ENCODE results near the gene DNAL1.

Gene DNAL1

DNA sequence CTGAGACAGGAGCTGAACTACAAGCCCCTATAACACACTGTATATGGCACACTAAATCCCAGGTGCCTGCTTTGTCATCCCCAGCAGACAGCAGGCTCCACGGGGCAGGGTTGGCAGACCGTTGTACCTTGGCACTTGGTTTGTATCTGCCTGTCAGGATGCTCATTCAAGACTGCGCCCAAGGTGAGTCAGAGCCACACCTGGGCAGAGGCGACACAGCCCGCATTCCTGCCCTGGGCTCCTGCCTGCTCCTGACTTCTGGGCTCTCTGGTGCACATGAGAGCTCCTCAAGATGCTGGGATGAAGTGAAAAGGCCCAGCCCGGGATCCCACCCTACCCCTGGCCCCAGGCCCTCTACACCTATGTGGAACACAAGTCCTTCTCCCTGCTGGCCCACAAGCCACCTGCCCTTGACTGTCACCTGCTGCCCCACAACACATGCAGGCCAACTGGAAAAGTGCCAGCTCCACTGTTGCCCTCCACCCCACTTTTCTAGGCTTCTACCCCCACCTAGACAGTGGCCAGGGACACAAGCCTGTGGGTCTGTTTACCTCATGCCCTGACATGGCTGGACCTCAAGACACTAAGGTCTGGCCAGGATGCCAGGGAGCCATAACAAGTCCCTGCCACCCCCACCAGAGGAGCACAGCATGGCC lies 100.2 kb downstream of the DNAL1 start:
- no peak for DNase-seq

DNA sequence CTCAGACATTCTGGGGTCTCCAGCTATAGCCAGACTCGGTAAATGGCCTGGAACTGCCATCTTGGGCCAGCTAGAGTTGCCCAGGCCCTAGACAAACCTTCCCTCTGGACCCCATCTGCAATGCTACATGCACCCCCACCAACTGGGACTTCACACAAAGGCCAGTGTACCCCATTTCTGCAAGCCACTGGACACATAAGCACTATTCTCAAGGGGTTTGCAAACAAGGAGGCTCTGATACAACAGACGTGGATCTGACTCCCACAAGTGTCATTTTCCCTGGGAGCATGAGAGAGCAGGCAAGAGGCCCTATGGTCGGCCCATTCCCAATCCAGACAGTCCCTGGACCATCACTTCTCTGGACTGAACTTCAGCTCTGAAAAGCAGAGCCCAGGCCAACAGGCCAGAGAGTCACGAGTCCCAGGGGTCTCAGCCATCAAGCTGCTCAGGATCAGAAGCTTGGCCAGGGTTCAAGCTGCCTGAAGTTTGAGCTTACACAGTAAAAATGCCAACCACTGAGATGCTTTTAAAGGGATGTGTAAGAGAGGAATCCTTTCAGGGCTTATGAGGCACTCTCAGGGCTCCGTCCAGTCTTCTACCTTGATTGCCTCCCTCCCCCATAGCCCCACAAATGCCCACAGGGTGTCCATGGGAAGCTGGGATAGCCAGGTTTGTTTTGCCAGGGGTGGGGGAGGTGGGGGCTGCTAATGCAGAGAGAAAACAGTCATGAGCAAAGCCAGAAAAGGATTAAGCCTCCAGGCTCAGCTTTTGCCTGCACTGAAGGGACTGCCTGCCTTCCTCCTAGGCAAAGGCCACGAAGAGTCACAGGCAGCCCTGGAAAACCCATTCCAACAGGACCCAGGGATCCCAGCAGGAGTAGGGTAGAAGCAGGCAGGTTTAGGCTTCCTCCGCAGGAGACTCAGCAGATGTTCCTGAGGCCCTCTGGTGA lies 101.1 kb downstream of the DNAL1 start:
- DNase-seq: no peak

DNA sequence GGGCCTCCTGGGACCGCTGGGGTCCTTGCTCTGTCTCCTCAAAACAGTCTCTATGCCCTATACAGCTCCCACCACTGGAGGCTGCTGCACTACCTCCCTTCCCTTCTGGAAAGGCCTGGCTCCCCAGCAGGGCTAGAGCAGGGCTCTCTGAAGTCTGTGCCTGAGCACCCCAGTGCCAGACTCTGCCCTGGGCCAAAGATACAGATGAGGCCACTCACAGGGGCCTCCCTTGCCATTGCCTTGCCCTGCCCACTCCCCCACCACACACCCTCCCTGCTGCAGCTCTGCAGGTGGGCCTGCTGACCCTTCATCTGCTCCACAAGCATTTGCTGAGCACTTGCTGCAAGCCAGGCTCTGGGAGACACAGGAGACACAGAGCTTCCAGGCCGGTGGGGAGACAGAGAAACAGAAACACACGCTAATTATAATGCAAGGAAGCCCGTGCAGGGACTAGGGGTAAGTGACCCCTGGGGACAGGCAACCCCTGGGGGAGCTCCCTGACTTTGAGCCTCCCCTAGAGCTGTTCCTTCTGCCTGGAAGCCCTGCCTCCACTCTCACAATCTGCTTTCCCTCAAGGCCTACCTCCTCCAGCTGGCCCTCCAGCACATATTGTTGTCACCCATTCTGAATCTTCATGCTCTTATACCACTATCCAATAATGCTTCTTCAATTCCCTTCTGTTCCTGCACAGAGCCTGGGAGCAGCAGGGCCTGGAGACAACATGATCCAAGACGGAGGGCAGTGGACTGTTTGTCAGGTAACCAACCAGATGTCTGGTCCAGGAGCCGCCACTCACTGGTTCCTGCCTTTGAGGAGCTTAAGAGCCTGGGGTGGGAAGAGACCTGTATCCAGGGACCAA lies 102.0 kb downstream of the DNAL1 start:
- DNase-seq: no peak

- DNase-seq: no peak
Measured at GRCh38 chr14:73747379-73748211, 102.8 kb downstream of the DNAL1 start.

DNA sequence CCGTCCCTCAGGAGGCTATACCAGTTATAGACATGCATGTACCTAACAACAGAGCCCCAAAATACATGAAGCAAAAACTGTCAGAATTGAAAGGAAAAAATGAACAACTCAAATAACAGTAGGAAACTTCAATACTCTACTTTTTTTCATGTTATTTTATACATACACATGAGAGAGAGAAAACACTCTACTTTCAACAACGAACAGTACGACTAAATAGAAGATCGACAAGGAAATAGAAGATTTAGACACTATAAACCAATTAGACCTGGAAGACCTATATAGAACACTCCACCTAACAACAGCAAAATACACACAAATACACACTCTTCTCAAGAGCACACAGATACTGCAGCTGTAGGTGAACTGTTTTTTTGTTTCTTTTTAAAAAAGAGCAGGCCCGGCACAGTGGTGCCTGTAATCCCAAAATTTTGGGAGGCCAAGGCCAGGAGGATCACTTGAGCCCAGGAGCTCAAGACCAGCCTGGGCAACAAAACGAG lies 104.1 kb downstream of the DNAL1 start:
- no peak for DNase-seq

DNA sequence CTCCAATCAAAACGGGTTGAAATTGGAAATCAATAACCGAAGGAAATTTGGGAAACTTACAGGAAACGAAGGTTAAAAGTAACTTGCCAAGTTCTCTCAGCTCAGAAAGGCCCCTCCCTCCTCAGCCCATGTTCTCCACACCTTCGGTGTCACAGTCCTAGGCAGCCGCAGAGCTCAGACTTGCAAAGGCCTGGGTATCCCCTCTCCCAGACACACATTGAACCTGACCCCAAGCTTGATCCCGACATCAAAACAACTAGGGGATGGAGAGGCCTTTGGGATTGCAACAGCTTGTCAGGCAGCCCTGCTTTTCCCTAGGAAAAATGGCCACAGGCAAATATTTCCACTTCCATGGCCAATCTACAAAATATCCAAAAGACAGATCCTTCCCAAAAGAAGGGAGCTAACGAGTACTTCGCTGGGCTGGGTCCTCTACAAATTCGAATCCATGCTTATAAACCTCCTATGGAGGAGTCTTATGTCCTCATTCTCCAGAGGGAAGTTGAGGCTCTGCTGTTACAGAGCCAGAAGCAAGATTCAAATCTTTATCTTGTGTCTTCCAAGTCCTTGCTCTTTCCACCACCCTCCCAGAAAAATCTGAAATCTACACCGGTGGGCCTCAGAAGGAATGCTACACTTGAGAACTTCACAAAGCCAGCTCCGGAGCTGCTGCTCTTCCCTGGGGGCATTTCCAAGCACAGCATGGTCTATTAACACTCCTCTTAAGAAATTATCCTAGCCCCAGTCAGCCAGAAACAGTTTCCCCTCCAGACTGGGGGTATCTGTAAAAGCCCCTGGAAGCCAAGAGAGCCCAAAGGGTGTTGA lies 105.1 kb downstream of the DNAL1 start:
- DNase-seq: no peak

GRCh38 chr14:73750531-73750901 lies 105.7 kb downstream of the DNAL1 start:
- peak in 1 of 14 donors; percentile 75 for DNase-seq

- no peak for DNase-seq
Measured at GRCh38 chr14:73751157-73751691, 106.4 kb downstream of the DNAL1 start.

DNA sequence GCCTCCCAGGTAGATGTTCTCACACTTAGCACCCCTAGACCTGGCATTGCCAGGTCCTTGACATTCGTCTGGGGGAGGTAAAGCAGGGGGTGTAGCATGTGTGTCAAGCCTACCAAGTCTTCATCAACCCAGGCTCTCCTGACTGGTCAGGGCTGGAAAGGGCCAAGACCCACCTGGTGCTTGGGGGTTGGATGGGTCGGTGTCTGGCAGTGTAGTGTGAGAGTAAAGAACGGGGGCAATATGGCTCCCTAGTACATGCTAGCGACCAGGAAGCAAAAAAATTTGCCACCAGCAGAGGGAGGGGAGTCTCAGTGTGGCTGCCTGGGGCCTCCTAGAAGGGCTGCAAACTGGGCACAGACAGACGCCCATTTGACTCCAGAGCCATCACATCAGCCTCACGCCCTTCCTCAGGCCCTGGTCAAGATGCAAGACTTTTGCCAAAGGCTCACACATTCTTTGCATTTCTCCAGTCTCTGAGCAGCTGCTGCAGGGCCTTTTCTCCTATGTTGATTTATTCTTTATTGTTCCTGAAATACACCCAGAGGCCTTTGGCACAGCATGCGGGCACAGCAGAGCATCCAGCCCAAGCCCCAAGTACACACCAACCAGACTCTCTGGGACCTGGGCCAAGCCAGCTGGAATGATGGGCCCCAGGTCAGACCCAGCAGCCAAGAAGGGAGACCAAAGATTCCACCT lies 107.7 kb downstream of the DNAL1 start:
- DNase-seq: peak in 7 of 14 donors; percentile 28 to 62 (median 42)

Measured in C1 segment of cervical spinal cord (tissue), 14 donors.